ENCODE results near the gene PPP4R4.

- TF ChIP-seq, protein P1, sequence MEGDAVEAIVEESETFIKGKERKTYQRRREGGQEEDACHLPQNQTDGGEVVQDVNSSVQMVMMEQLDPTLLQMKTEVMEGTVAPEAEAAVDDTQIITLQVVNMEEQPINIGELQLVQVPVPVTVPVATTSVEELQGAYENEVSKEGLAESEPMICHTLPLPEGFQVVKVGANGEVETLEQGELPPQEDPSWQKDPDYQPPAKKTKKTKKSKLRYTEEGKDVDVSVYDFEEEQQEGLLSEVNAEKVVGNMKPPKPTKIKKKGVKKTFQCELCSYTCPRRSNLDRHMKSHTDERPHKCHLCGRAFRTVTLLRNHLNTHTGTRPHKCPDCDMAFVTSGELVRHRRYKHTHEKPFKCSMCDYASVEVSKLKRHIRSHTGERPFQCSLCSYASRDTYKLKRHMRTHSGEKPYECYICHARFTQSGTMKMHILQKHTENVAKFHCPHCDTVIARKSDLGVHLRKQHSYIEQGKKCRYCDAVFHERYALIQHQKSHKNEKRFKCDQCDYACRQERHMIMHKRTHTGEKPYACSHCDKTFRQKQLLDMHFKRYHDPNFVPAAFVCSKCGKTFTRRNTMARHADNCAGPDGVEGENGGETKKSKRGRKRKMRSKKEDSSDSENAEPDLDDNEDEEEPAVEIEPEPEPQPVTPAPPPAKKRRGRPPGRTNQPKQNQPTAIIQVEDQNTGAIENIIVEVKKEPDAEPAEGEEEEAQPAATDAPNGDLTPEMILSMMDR (IDR thresholded peaks at IDR 0.05): no peak
- no peak for TF ChIP-seq POLR2A (IDR thresholded peaks at IDR 0.05)
Measured at GRCh38 chr14:94143711-94144110, 30.4 kb upstream of the PPP4R4 start.
